Activated T-helper 2 cell treated with anti-CD3 and anti-CD28 coated beads, Interferon-gamma antibody, Interleukin-2, Interleukin-4, amounts not matched to agents 10 μg/mL and 5 μg/mL and 100 μg/mL, durations not matched to agents 14 hours and 24 hours and 36 hours (primary cell): ENCODE results near the gene IPPK. TPM values are rescaled to one million over a fixed set of nuclear protein-coding genes. Genes with fewer than 3 reads are reported as not detected.

ENCODE experiments used
- DNase-seq: peaks from one replicate; pipeline ENCODE4 v3.0.0; 2021; ENCODE audit warnings: low spot score
- H3K27ac Mint-ChIP-seq: one replicate; pipeline ENCODE4 v1.8.0; 2021; ENCODE audit warnings: mixed read lengths
- H3K27me3 Mint-ChIP-seq: one replicate; pipeline ENCODE4 v1.8.0; 2021; ENCODE audit warnings: low read depth, mixed read lengths
- H3K36me3 Mint-ChIP-seq: one replicate; pipeline ENCODE4 v1.8.0; 2021; ENCODE audit warnings: low read depth, mixed read lengths
- H3K4me1 Mint-ChIP-seq: one replicate; pipeline ENCODE4 v1.8.0; 2021; ENCODE audit warnings: low read depth, mixed read lengths
- H3K4me3 Mint-ChIP-seq: one replicate; pipeline ENCODE4 v1.8.0; 2021; ENCODE audit warnings: low read depth, mild to moderate bottlenecking, moderate library complexity, mixed read lengths
- H3K9me3 Mint-ChIP-seq: one replicate; pipeline ENCODE4 v1.8.0; 2021; ENCODE audit warnings: mixed read lengths
- intact Hi-C: fragments of 100-400 bp; cut with micrococcal nuclease; formaldehyde crosslinking; loops from one replicate; pipeline ENCODE4 v1.15.1; 2023
- total RNA-seq: library from RNA; stranded (reverse); gene quantifications from 2 replicates; pipeline ENCODE4 v1.2.3, GENCODE V29; 2022

IPPK gene
- total RNA-seq, 1 donor from 2014 or later, result 14.8 TPM

GRCh38 chr9:92679413-92680165 is 9.7 kb upstream of the IPPK start:
- intact Hi-C loops, result no loop called here
- Mint-ChIP-seq H3K9me3 (no peaks in the 10 kb centered on the region), H3K27me3 (no peaks in the 10 kb centered on the region), H3K4me1 (no peaks in the 10 kb centered on the region), H3K27ac (no peak overlapping the region), H3K36me3 (no peaks in the 10 kb centered on the region), H3K4me3 (no peak overlapping the region)
- no peak for DNase-seq

- Mint-ChIP-seq H3K9me3 (no peaks in the 10 kb centered on the region), H3K27ac (no peak overlapping the region), H3K4me1 (peaks cover 15% of the 10 kb centered on the region), H3K36me3 (peaks cover 23% of the 10 kb centered on the region), H3K27me3 (no peaks in the 10 kb centered on the region), H3K4me3 (peak overlapping the region; percentile 93)
- DNase-seq, result no peak
- intact Hi-C loops, result loop anchor here (2.0 kb wide), 1 partner anchor 35 kb away; no protein-coding TSS in a partner anchor
Measured at GRCh38 chr9:92671323-92671722, 1.4 kb upstream of the IPPK start.

DNA sequence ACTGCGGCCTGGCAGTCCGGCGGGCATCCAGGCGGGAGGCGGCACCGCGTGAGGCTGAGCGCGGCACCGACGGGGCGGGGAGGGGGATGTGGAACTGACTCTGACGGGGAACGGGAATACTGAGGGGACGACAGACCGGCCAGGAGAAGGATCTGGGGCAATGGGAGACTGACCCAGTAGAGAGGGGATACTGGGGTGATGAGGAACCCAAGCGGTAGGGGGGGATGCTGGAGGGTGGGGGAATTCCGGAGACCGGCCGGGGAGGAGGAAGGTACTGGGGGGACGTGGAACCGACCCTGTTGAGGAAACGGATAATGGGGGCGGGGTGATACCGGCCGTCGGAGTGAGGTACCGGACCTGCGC is 423 bp downstream of the IPPK start:
- Mint-ChIP-seq H3K27ac (peak overlapping the region; percentile 81), H3K4me3 (peak overlapping the region; percentile 93), H3K36me3 (peaks cover 31% of the 10 kb centered on the region), H3K9me3 (no peaks in the 10 kb centered on the region), H3K27me3 (no peaks in the 10 kb centered on the region), H3K4me1 (peaks cover 27% of the 10 kb centered on the region)
- peak; percentile 25 for DNase-seq
- intact Hi-C loops, result loop anchor here (5.0 kb wide), 1 partner anchor 37 kb away; no protein-coding TSS in a partner anchor

GRCh38 chr9:92668746-92669526 is 995 bp downstream of the IPPK start:
- no peak for DNase-seq
- Mint-ChIP-seq H3K9me3 (no peaks in the 10 kb centered on the region), H3K4me3 (peak overlapping the region; percentile 93)

GRCh38 chr9:92666912-92667532 is 2.9 kb downstream of the IPPK start:
- Mint-ChIP-seq H3K27me3 (no peaks in the 10 kb centered on the region), H3K9me3 (no peaks in the 10 kb centered on the region), H3K4me1 (peaks cover 36% of the 10 kb centered on the region), H3K27ac (no peak overlapping the region), H3K36me3 (peaks cover 29% of the 10 kb centered on the region), H3K4me3 (no peak overlapping the region)
- no peak for DNase-seq
- intact Hi-C loops, result loop anchor here (5.0 kb wide), 1 partner anchor 35 kb away; no protein-coding TSS in a partner anchor

More at GRCh38 chr9:92668746-92669526, 995 bp downstream of the IPPK start:
- H3K27ac Mint-ChIP-seq, result peak overlapping the region; percentile 81
- H3K36me3 Mint-ChIP-seq, result peaks cover 31% of the 10 kb centered on the region
- no peaks in the 10 kb centered on the region for H3K27me3 Mint-ChIP-seq
- intact Hi-C loops, result loop anchor here (5.0 kb wide), 1 partner anchor 37 kb away; no protein-coding TSS in a partner anchor
- H3K4me1 Mint-ChIP-seq, result peaks cover 31% of the 10 kb centered on the region

- Mint-ChIP-seq H3K27ac (peak overlapping the region; percentile 24), H3K4me1 (peaks cover 36% of the 10 kb centered on the region), H3K36me3 (peaks cover 29% of the 10 kb centered on the region), H3K9me3 (no peaks in the 10 kb centered on the region), H3K4me3 (no peak overlapping the region), H3K27me3 (no peaks in the 10 kb centered on the region)
- intact Hi-C loops, result loop anchor here (5.0 kb wide), 1 partner anchor 34 kb away; no protein-coding TSS in a partner anchor
- no peak for DNase-seq
Measured at GRCh38 chr9:92666236-92666635, 3.7 kb downstream of the IPPK start.

DNA sequence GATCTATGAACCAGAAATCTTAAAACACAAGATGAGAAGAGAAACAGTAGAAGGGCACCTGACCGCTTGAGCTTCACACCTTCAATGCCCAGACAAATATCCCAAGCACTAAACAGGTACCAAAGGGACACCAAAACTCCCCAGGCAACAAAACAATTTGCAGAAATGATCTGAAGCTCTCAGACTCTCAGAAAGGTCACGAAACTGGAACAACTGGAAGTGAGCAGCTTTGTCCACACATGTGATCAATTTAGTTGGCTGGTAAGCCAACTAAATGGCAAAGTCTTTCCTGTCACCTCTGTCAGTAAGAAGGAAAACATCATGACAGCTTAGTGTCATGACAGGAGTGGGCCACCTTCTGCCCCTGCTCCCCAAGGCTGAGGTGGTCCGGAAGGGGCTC is 4.1 kb downstream of the IPPK start:
- DNase-seq, result no peak
- H3K27me3 Mint-ChIP-seq, result no peaks in the 10 kb centered on the region
- H3K27ac Mint-ChIP-seq, result peak overlapping the region; percentile 24
- H3K4me1 Mint-ChIP-seq, result peaks cover 36% of the 10 kb centered on the region
- peaks cover 29% of the 10 kb centered on the region for H3K36me3 Mint-ChIP-seq
- no peaks in the 10 kb centered on the region for H3K9me3 Mint-ChIP-seq
- intact Hi-C loops, result loop anchor here (5.0 kb wide), 1 partner anchor 34 kb away; no protein-coding TSS in a partner anchor
- no peak overlapping the region for H3K4me3 Mint-ChIP-seq

- no peaks in the 10 kb centered on the region for H3K27me3 Mint-ChIP-seq
- no peaks in the 10 kb centered on the region for H3K9me3 Mint-ChIP-seq
- peak overlapping the region; percentile 75 for H3K27ac Mint-ChIP-seq
- H3K36me3 Mint-ChIP-seq, result peaks cover 29% of the 10 kb centered on the region
- no peak for DNase-seq
- intact Hi-C loops, result loop anchor here (5.0 kb wide), 1 partner anchor 32 kb away; no protein-coding TSS in a partner anchor
- peaks cover 36% of the 10 kb centered on the region for H3K4me1 Mint-ChIP-seq
- peak overlapping the region; percentile 46 for H3K4me3 Mint-ChIP-seq
Measured at GRCh38 chr9:92664394-92665152, 5.4 kb downstream of the IPPK start.

DNA sequence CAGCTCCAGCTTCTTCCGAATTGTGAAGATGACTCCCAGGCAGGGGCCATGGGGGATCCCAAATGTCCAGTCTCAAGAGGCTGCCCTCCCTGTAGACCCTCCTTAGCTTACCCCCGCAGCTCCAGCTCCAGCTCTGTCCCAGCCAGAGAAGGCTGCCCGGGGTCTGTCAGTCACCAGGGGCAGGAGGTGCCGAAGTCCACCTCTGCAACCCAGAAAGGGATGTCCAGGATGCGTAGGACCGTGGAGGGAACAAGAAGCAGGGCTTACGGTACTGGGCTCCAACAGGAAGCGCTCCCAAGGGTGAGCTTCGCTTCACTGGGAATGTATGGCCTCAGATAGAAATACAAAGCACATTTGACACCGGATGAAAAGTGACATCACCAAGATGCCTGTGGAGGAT is 6.0 kb downstream of the IPPK start:
- intact Hi-C loops, result no loop called here
- Mint-ChIP-seq H3K4me3 (no peak overlapping the region), H3K27me3 (no peaks in the 10 kb centered on the region), H3K4me1 (peaks cover 34% of the 10 kb centered on the region), H3K9me3 (no peaks in the 10 kb centered on the region), H3K27ac (no peak overlapping the region), H3K36me3 (peaks cover 27% of the 10 kb centered on the region)
- DNase-seq, result no peak

- intact Hi-C loops, result no loop called here
- H3K36me3 Mint-ChIP-seq, result peaks cover 22% of the 10 kb centered on the region
- peaks cover 27% of the 10 kb centered on the region for H3K4me1 Mint-ChIP-seq
- H3K9me3 Mint-ChIP-seq, result no peaks in the 10 kb centered on the region
- H3K4me3 Mint-ChIP-seq, result no peak overlapping the region
- no peaks in the 10 kb centered on the region for H3K27me3 Mint-ChIP-seq
- no peak for DNase-seq
- H3K27ac Mint-ChIP-seq, result no peak overlapping the region
Measured at GRCh38 chr9:92663126-92663525, 6.8 kb downstream of the IPPK start.

- no peaks in the 10 kb centered on the region for H3K9me3 Mint-ChIP-seq
- H3K36me3 Mint-ChIP-seq, result peaks cover 15% of the 10 kb centered on the region
- no peaks in the 10 kb centered on the region for H3K27me3 Mint-ChIP-seq
- peak overlapping the region; percentile 2 for H3K27ac Mint-ChIP-seq
- intact Hi-C loops, result no loop called here
- no peak overlapping the region for H3K4me3 Mint-ChIP-seq
- no peak for DNase-seq
- H3K4me1 Mint-ChIP-seq, result peaks cover 22% of the 10 kb centered on the region
Measured at GRCh38 chr9:92661743-92662142, 8.2 kb downstream of the IPPK start.

- DNase-seq, result no peak
- Mint-ChIP-seq H3K27me3 (no peaks in the 10 kb centered on the region), H3K4me1 (peaks cover 21% of the 10 kb centered on the region), H3K36me3 (peaks cover 18% of the 10 kb centered on the region), H3K27ac (no peak overlapping the region), H3K4me3 (no peak overlapping the region), H3K9me3 (no peaks in the 10 kb centered on the region)
- intact Hi-C loops, result no loop called here
Measured at GRCh38 chr9:92661127-92661526, 8.8 kb downstream of the IPPK start.
